ENCODE results near the gene SASS6. TPM values are rescaled to one million over a fixed set of nuclear protein-coding genes. Genes with fewer than 3 reads are reported as not detected.
"Not testable (repeated sequence)": the region's sequence is repeated elsewhere in the genome, so short reads cannot be mapped to it uniquely, and the experiment has no call there.

Gene SASS6
- total RNA-seq, 2 experiments from 2014 or later, result 14.5 to 17.1 TPM

DNA sequence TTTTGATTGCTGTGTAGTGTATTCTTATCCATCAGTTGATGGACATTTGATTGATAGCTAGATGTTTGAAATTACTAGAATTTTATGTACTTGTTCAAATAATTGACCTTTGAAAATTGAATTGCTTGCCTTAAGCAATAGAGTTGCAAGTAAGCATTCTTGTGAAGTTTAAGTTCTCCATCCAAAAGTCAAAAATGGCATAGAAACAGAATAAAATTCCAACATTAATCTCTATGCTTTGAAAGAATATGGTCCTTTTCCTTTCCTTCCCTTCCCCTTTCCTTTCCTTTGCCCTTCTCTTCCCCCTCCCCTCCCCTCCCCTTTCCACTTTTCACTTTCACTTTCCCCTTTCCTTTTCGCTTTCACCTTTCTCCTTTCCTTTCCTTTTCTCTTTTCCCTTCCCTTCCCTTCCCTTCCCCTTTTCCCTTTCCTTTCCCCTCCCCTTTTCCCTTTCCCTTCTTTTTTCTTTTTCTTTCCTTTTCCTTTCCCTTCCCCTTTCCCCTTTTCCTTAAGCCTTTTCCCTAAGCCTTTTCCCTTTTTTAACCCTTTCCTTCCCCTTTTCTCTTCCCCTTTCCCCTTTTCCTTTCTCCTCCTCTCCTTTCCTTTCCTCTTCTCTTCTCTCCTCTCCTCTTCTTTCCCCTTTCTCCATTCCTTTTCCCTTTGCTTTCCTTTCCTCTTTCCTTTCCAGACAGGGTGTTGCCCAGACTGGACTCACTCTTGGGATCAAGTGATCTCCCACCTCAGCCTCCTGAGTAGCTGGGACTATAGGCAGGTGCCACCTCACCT, 67.4 kb downstream of the SASS6 start:
- DNase-seq, result no peak
- H3K27me3 Mint-ChIP-seq, result no peaks in the 10 kb centered on the region
- no peaks in the 10 kb centered on the region for H3K9me3 Mint-ChIP-seq
- ChIA-PET POLR2A (interaction anchor here (0.7 kb wide), 1 partner anchor 886 kb away, joined by 9 read pairs; no protein-coding TSS in a partner anchor), CTCF (interaction anchor here (0.8 to 1.8 kb wide), 2 partner anchors 9 to 17 kb away, joined by 3 to 6 read pairs; no protein-coding TSS in a partner anchor)
- peaks cover 34% of the 10 kb centered on the region for H3K4me1 Mint-ChIP-seq
- peaks cover 70% of the 10 kb centered on the region for H3K36me3 Mint-ChIP-seq (ENCODE audit: low read depth)
- peak overlapping the region; percentile 37 for H3K27ac Mint-ChIP-seq
- no peak overlapping the region for H3K4me3 Mint-ChIP-seq

DNA sequence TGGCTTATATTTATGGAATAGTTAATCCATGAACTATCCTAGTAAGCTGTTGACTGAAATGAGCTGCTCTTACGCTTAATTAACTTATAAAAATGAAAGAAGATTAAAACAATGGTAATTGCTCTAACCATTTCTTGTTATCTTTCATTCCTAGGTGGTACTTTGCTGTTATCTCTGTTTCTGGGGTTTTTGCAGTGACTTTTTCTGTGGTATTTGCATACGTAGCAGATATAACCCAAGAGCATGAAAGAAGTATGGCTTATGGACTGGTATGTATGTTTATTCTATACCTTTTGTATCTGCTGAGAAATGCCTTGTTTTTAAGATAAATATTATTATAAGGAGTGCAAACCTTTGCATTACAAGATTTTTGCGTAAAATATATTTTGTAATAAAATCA, 71.0 kb downstream of the SASS6 start:
- POLR2A ChIA-PET, result no interaction called here
- Mint-ChIP-seq H3K36me3 (ENCODE audit: low read depth) (peaks cover 53% of the 10 kb centered on the region), H3K4me3 (no peak overlapping the region), H3K27ac (no peak overlapping the region), H3K9me3 (no peaks in the 10 kb centered on the region), H3K4me1 (peaks cover 25% of the 10 kb centered on the region), H3K27me3 (no peaks in the 10 kb centered on the region)
- CTCF ChIA-PET, result no interaction called here
- DNase-seq, result no peak

DNA sequence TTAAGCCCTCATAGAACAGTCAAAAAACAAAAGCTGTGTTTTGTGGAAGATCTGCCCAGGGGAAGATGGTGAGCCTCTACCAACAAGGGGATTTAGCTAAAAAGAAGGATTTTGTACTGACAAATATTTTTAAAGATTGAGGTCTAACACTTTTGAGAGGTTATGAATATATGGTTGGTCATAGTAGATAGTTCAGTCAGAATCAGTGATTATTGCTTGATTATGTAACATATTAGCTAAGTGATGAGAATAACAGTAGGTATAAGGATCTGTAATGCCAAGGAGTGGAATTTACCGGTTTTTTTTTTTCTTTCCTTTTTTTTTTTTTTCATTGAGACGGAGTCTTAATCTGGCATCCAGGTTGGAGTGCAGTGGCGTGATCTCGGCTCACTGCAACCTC, 79.0 kb downstream of the SASS6 start:
- H3K36me3 Mint-ChIP-seq (ENCODE audit: low read depth), result peaks cover 35% of the 10 kb centered on the region

DNA sequence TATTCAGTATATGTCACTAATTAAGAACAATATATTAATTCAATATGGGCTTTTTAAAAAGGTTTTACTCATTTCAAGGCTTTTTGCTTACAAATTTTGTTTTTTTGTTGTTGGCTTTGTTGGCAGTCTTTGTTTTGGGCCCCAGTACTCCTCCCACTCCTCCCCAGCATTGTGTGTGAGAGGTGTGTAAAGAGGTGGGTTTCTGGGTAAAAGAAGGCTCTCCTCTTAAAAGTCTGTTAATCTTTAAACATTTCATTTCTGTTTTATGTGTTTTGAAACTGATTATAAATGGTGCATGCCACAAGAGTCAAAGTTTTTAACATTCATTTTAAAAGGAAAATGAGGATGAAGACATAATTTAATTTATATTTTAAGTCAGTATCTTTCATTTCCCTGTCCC, 79.6 kb downstream of the SASS6 start:
- DNase-seq, result no peak
- Mint-ChIP-seq H3K4me3 (no peak overlapping the region), H3K27ac (no peak overlapping the region), H3K27me3 (no peaks in the 10 kb centered on the region), H3K4me1 (peaks cover 34% of the 10 kb centered on the region), H3K9me3 (no peaks in the 10 kb centered on the region), H3K36me3 (ENCODE audit: low read depth) (peaks cover 40% of the 10 kb centered on the region)
- POLR2A ChIA-PET, result no interaction called here
- CTCF ChIA-PET, result no interaction called here

More for the DNA sequence above, 79.0 kb downstream of the SASS6 start:
- Mint-ChIP-seq H3K9me3 (no peaks in the 10 kb centered on the region), H3K27me3 (no peaks in the 10 kb centered on the region), H3K27ac (no peak overlapping the region), H3K4me1 (peaks cover 28% of the 10 kb centered on the region), H3K4me3 (no peak overlapping the region)
- CTCF ChIA-PET, result no interaction called here
- POLR2A ChIA-PET, result no interaction called here
- DNase-seq, result no peak

DNA sequence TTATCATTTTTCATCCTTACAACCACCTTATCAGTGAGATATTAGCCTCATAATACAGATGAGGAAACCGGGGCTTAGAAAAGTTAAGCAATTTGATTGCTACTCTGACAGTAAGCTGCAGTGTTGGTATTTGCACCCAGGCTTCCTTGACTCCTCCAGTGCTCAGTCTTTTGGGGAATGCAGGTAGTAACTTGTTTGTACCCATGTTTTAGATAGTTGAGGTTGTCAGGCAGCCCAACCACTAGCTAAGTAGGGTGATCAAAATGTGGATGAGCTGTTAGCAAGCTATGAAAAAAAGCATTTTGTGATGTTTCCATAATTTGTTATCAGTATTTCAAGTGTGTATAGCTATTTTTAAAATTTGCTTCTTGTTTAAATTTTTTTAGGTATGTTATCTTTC, 80.8 kb downstream of the SASS6 start:
- H3K27ac Mint-ChIP-seq, result no peak overlapping the region
- ChIA-PET POLR2A (interaction anchor here (0.5 kb wide), 1 partner anchor 9 kb away, joined by 3 read pairs; no protein-coding TSS in a partner anchor), CTCF (interaction anchor here (1.2 kb wide), 1 partner anchor 26 kb away, joined by 3 read pairs; no protein-coding TSS in a partner anchor)
- H3K4me1 Mint-ChIP-seq, result peaks cover 42% of the 10 kb centered on the region
- peaks cover 39% of the 10 kb centered on the region for H3K36me3 Mint-ChIP-seq (ENCODE audit: low read depth)
- no peaks in the 10 kb centered on the region for H3K9me3 Mint-ChIP-seq
- DNase-seq, result no peak
- H3K27me3 Mint-ChIP-seq, result no peaks in the 10 kb centered on the region
- no peak overlapping the region for H3K4me3 Mint-ChIP-seq

DNA sequence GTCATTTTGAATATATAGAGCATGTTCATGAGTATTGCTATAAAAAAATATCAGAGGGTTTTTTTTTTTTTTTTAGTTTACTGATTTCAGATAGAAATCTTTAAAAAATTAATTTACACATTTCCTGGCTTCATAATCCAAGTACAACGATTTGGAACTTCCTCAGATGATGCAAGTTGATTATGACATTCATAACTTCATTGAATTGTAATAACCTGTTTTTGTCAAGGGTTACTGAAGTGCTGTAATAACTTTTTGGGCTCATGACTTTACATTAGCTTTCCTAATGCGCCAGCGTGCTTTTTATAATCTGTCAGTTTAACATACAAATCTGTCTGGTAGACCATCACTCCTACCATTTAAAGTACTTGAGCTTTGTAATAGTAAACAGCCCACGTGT, 81.3 kb downstream of the SASS6 start:
- Mint-ChIP-seq H3K36me3 (ENCODE audit: low read depth) (peaks cover 40% of the 10 kb centered on the region), H3K27ac (no peak overlapping the region), H3K4me1 (peaks cover 44% of the 10 kb centered on the region), H3K4me3 (no peak overlapping the region), H3K9me3 (no peaks in the 10 kb centered on the region), H3K27me3 (no peaks in the 10 kb centered on the region)
- no peak for DNase-seq
- ChIA-PET CTCF (interaction anchor here (1.2 kb wide), 1 partner anchor 25 kb away, joined by 3 read pairs; no protein-coding TSS in a partner anchor), POLR2A (interaction anchor here (0.5 kb wide), 1 partner anchor 9 kb away, joined by 3 read pairs; no protein-coding TSS in a partner anchor)

DNA sequence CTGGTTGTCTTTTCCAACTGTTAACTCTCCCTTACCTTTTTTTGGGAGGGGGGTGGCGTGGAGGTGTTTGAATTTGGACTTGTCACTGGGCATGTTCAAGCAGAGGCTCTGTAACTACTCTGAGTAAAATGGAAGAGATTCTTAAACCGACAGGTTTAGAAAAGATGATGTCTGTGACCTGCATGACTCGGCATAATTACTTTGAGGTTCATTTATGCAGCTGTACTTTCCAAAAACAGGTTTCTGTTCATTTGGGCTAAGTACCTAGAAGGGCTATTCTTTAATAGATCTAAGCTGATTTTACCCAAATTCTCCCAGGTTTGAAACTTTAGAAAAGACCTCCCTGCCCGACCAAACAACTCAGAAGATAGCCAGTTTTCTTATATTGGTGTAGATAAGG, 82.6 kb downstream of the SASS6 start:
- peaks cover 39% of the 10 kb centered on the region for H3K36me3 Mint-ChIP-seq (ENCODE audit: low read depth)
- H3K4me3 Mint-ChIP-seq, result no peak overlapping the region
- H3K9me3 Mint-ChIP-seq, result peaks cover under 1% of the 10 kb centered on the region
- POLR2A ChIA-PET, result no interaction called here
- peaks cover 50% of the 10 kb centered on the region for H3K4me1 Mint-ChIP-seq
- no peak overlapping the region for H3K27ac Mint-ChIP-seq
- CTCF ChIA-PET, result interaction anchor here (0.5 to 0.7 kb wide), 2 partner anchors 10 to 401 kb away, joined by 3 read pairs; no protein-coding TSS in a partner anchor
- no peaks in the 10 kb centered on the region for H3K27me3 Mint-ChIP-seq
- DNase-seq, result no peak

DNA sequence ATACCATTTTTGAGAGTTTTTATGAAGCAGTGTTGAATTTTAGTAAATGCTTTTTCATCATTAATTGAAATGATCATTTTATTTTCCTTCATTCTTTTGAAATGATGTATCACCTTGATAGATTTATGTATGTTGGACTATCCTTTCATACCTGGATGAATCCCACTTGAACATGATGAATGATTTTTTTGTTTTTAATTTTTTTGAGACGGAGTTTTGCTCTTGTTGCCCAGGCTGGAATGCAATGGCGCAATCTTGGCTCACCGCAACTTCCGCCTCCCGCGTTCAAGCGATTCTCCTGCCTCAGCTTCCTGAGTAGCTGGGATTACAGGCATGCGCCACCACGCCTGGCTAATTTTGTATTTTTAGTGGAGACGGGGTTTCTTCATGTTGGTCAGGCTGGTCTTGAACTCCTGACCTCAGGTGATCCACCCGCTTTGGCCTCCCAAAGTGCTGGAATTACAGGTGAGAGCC, 85.5 kb downstream of the SASS6 start:
- Mint-ChIP-seq H3K27ac (peak overlapping the region; percentile 59), H3K36me3 (ENCODE audit: low read depth) (peaks cover 49% of the 10 kb centered on the region), H3K4me1 (peaks cover 63% of the 10 kb centered on the region), H3K4me3 (peak overlapping the region; percentile 24)
- POLR2A ChIA-PET, result interaction anchor here (0.6 kb wide), 1 partner anchor 235 kb away, joined by 3 read pairs; no protein-coding TSS in a partner anchor
- not testable (repeated sequence) for H3K27me3 Mint-ChIP-seq, DNase-seq, H3K9me3 Mint-ChIP-seq
- CTCF ChIA-PET, result interaction anchor here (0.6 kb wide), 2 partner anchors 22 to 220 kb away, joined by 3 read pairs; no protein-coding TSS in a partner anchor

DNA sequence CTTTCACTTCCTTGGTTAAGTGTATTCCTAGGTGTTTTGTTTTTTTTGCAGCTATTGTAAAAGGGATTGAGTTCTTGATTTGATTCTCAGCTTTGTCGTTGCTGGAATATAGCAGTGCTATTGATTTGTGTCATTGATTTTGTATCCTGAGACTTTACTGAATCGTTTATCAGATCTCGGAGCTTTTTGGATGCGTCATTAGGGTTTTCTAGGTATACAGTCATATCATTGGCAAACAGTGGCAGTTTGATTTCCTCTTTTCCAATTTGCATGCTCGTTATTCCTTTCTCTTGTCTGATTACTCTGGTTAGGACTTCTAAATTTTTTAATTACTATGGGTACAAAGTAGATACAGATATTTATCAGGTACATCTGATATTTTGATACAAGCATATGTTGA, 87.5 kb downstream of the SASS6 start:
- ChIA-PET POLR2A (no interaction called here), CTCF (no interaction called here)
- Mint-ChIP-seq H3K4me3 (no peak overlapping the region), H3K27me3 (no peaks in the 10 kb centered on the region), H3K27ac (no peak overlapping the region), H3K9me3 (peaks cover 2% of the 10 kb centered on the region), H3K36me3 (ENCODE audit: low read depth) (peaks cover 49% of the 10 kb centered on the region), H3K4me1 (peaks cover 73% of the 10 kb centered on the region)
- no peak for DNase-seq

DNA sequence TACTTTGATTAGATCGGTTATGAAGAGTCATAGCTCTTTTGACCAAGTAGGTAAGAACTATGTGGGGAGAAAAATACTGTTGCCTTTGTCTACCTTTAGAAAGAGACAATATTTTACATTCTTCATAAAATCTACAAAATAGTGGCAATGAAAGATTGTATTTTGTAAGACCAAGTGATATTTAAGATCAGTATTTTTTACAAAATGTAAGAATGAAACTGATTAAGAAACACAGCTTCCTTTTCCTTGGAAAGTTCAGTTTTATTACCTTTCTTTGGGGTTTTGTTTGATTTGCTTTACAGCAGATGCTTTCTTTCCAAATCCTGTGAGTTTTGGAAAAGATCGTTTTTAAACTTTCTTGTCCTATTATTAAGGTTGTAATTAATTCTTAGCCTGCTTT, 93.1 kb downstream of the SASS6 start:
- Mint-ChIP-seq H3K9me3 (no peaks in the 10 kb centered on the region), H3K36me3 (ENCODE audit: low read depth) (peaks cover 30% of the 10 kb centered on the region)
- CTCF ChIA-PET, result no interaction called here

DNA sequence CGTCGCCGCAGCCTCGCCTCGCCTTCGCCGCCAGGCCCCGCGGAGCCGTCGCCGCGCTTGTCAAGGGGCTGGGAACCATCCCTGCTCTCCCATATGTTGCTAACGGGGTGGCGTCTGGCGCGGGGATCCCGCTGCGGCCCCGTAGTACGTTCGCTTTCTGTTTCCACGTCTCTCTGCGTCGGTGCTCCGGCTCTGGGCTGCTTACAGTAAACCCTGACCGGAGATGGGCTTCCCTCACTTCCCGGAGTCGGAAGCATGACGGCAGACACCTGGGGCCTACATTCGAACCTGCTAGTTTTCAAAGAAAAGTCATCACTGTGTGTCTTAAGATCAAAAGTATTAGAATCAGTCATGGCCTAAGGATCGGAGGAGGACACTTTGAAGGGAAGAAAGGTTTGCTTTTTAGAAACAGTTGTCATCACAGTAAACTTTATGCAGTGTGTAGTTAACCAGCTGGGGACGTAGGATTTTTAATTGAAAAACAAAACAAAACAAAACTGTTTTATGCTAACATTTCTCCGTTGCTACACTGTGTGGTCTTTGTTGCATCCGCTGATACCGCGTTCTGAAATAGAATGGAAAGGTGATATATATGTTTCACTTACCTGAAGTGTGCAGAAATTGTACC, 94.0 kb downstream of the SASS6 start:
- Mint-ChIP-seq H3K9me3 (no peaks in the 10 kb centered on the region), H3K27me3 (no peaks in the 10 kb centered on the region), H3K27ac (peak overlapping the region; percentile 96), H3K4me3 (peak overlapping the region; percentile 87), H3K36me3 (ENCODE audit: low read depth) (peaks cover 24% of the 10 kb centered on the region), H3K4me1 (peaks cover 52% of the 10 kb centered on the region)
- POLR2A ChIA-PET, result no interaction called here
- DNase-seq, result peak; percentile 84
- CTCF ChIA-PET, result interaction anchor here (0.6 to 1.2 kb wide), 2 partner anchors 10 to 200 kb away, joined by 3 to 4 read pairs; no protein-coding TSS in a partner anchor

More for the DNA sequence above, 93.1 kb downstream of the SASS6 start:
- H3K4me3 Mint-ChIP-seq, result peak overlapping the region; percentile 87
- H3K27me3 Mint-ChIP-seq, result no peaks in the 10 kb centered on the region
- H3K4me1 Mint-ChIP-seq, result peaks cover 51% of the 10 kb centered on the region
- DNase-seq, result no peak
- POLR2A ChIA-PET, result no interaction called here
- peak overlapping the region; percentile 96 for H3K27ac Mint-ChIP-seq

DNA sequence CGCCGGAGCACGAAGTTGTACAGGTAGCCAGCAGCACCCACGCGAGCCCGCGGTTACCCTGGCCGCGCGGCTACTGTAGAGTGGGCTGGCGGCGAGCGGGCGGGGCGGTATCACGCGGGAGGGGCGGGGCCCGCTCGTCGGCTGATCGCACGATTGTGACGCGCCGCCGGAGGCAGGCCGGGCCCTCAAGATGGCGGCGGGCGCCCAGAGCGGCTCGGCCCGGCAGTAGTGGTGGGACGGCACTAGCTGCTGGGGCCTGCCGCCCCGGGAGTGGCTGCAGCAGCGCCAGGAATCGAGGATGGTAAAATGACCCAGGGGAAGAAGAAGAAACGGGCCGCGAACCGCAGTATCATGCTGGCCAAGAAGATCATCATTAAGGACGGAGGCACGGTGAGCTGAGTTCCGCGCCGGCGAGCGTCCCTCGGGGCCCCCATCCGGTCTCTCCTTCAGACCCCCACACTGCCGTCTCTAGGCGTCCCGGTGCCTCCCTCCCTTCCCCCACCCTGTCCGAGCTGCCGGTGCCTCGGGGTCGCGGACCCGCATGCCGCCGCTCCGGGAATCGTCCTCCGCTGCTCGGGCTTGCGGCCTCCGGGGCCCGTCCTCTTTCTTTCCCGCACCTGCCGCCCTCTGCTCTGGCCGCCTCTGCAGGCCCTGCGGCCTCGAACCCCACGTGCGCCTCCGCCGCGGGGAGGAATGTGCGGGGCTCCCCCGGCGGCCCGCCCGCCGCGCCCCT, 94.6 kb downstream of the SASS6 start:
- Mint-ChIP-seq H3K27me3 (no peaks in the 10 kb centered on the region), H3K9me3 (no peaks in the 10 kb centered on the region), H3K4me3 (peak overlapping the region; percentile 87), H3K27ac (peak overlapping the region; percentile 96), H3K4me1 (peaks cover 48% of the 10 kb centered on the region), H3K36me3 (ENCODE audit: low read depth) (peaks cover 20% of the 10 kb centered on the region)
- CTCF ChIA-PET, result interaction anchor here (0.6 to 1.2 kb wide), 4 partner anchors 10 to 200 kb away, joined by 3 to 4 read pairs (median 3); no protein-coding TSS in a partner anchor
- POLR2A ChIA-PET, result no interaction called here
- DNase-seq, result peak; percentile 88
